ENCODE data around the gene SPTLC2. TPM values are rescaled to one million over a fixed set of nuclear protein-coding genes. Genes with fewer than 3 reads are reported as not detected.

SPTLC2 gene
- total and polyA plus RNA-seq, 2 of the 13 experiments (the other 11 are each of a cell fraction or from before 2014, with no cell fraction given): 17.4 to 17.5 TPM

- Histone ChIP-seq H2AFZ (ENCODE audit: low read length) (no peak overlapping the region), H3K36me3 (replicated peaks in 1 of 2; ENCODE audit: control insufficient read depth in 1 of 2, insufficient read depth in 2 of 2, low read length in 2 of 2) (no peaks in the 10 kb centered on the region), H3K27me3 (ENCODE audit: control insufficient read depth in 1 of 2, insufficient read depth in 2 of 2, low read length in 2 of 2) (peaks cover 0 to 3% of the 10 kb centered on the region in 2 experiments; a peak in 1 of 5 replicates), H3K79me2 (ENCODE audit: insufficient read depth, low read length) (peaks cover 8% of the 10 kb centered on the region), H3K4me2 (ENCODE audit: low read depth, low read length) (no peak overlapping the region), H4K20me1 (ENCODE audit: insufficient read depth, low read length) (no peaks in the 10 kb centered on the region; the same call in 1 of the 2 replicates), H3K4me3 (replicated peaks in 1 of 3; ENCODE audit: insufficient read depth in 1 of 3, low read depth in 2 of 3, low read length in 3 of 3) (no peak overlapping the region), H3K9me3 (ENCODE audit: low read length) (no peaks in the 10 kb centered on the region), H3K9ac (ENCODE audit: insufficient read depth, low read depth, low read length) (no peak overlapping the region), H3K4me1 (ENCODE audit: insufficient read depth, low read length) (peaks cover 12% of the 10 kb centered on the region), H3K27ac (ENCODE audit: extremely low read length, insufficient read depth, low read length) (no peak overlapping the region)
- ATAC-seq (no peak), FAIRE-seq (no peak), DNase-seq (ENCODE audit: low spot score) (no peak)
- intact Hi-C loops (cut with micrococcal nuclease; ENCODE audit: unreplicated experiment): no loop called here
- in situ Hi-C loops (cut with HindIII; ENCODE audit: extremely low pct_ligation_motif_present, low pct_unique_long_range_greater_than_20kb): no loop called here
- BruUV-seq (replicated peaks): no TSS peak
- POLR2A ChIA-PET: interaction anchor here (0.7 kb wide), 1 partner anchor 13 kb away, joined by 3 read pairs; no protein-coding TSS in a partner anchor
- 70% methylated on average over 16 of the region's 16 CpGs for WGBS (ENCODE audit: low lambda C conversion rate)
- CTCF ChIA-PET (ENCODE audit: low intra/inter-chr PET ratio, low total read pairs): no interaction called here
- TF ChIP-seq AKNA (CRISPR knock-in tag; IDR thresholded peaks at IDR 0.05; ENCODE audit: borderline replicate concordance) (no peak), ZNF496 (CRISPR knock-in tag; IDR thresholded peaks at IDR 0.05; ENCODE audit: insufficient replicate concordance) (no peak), FOXC1 (CRISPR knock-in tag; IDR thresholded peaks at IDR 0.05; ENCODE audit: borderline replicate concordance) (no peak), ZNF207 (IDR thresholded peaks at IDR 0.05; ENCODE audit: borderline replicate concordance) (no peak), ZIK1 (CRISPR knock-in tag; IDR thresholded peaks at IDR 0.05; ENCODE audit: borderline replicate concordance, low read depth) (no peak), ZNF34 (CRISPR knock-in tag; IDR thresholded peaks at IDR 0.05; ENCODE audit: borderline replicate concordance) (no peak), KDM6A (CRISPR knock-in tag; IDR thresholded peaks at IDR 0.05; ENCODE audit: low read depth) (no peak), ZNF615 (CRISPR knock-in tag; IDR thresholded peaks at IDR 0.05; ENCODE audit: borderline replicate concordance) (no peak), ZNF879 (CRISPR knock-in tag; IDR thresholded peaks at IDR 0.05) (no peak), ISL2 (CRISPR knock-in tag; IDR thresholded peaks at IDR 0.05) (no peak), GLI4 (CRISPR knock-in tag; IDR thresholded peaks at IDR 0.05; ENCODE audit: borderline replicate concordance) (no peak), ZKSCAN1 (IDR thresholded peaks at IDR 0.05; ENCODE audit: low read length) (no peak), GFI1 (CRISPR knock-in tag; IDR thresholded peaks at IDR 0.05; ENCODE audit: borderline replicate concordance) (no peak)
Measured at GRCh38 chr14:77620222-77620870, 3.9 kb upstream of the SPTLC2 start.
